Measurements from ENCODE around the gene PAQR5.

The PAQR5 gene

GRCh38 chr15:69385831-69386230 lies 87.1 kb downstream of the PAQR5 start:
- TF ChIP-seq CTCF (conservative IDR thresholded peaks at IDR 0.05; ENCODE audit: low read length), result no peak
- no peak overlapping the region for H3K4me3 ChIP-seq (ENCODE audit: low read length)
- no peak for DNase-seq (ENCODE audit: low read depth)

- no peak overlapping the region for H3K4me3 ChIP-seq (ENCODE audit: low read length)
- no peak for TF ChIP-seq CTCF (conservative IDR thresholded peaks at IDR 0.05; ENCODE audit: low read length)
- no peak for DNase-seq (ENCODE audit: low read depth)
Observed at GRCh38 chr15:69386284-69386683, 87.6 kb downstream of the PAQR5 start.

GRCh38 chr15:69388260-69388705 lies 89.6 kb downstream of the PAQR5 start:
- TF ChIP-seq CTCF (conservative IDR thresholded peaks at IDR 0.05; ENCODE audit: low read length), result no peak
- no peak overlapping the region for H3K4me3 ChIP-seq (ENCODE audit: low read length)
- DNase-seq (ENCODE audit: low read depth), result peak; percentile 27

- DNase-seq (ENCODE audit: low read depth), result no peak
- TF ChIP-seq CTCF (conservative IDR thresholded peaks at IDR 0.05; ENCODE audit: low read length), result no peak
Observed at GRCh38 chr15:69389426-69389825, 90.7 kb downstream of the PAQR5 start.

GRCh38 chr15:69390575-69390974 lies 91.9 kb downstream of the PAQR5 start:
- peak; percentile 81 for DNase-seq (ENCODE audit: low read depth)
- no peak overlapping the region for H3K4me3 ChIP-seq (ENCODE audit: low read length)
- no peak for TF ChIP-seq CTCF (conservative IDR thresholded peaks at IDR 0.05; ENCODE audit: low read length)

More at GRCh38 chr15:69389426-69389825, 90.7 kb downstream of the PAQR5 start:
- H3K4me3 ChIP-seq (ENCODE audit: low read length), result no peak overlapping the region

- H3K4me3 ChIP-seq (ENCODE audit: low read length), result no peak overlapping the region
- DNase-seq (ENCODE audit: low read depth), result no peak
- TF ChIP-seq CTCF (conservative IDR thresholded peaks at IDR 0.05; ENCODE audit: low read length), result no peak
Observed at GRCh38 chr15:69391046-69391757, 92.5 kb downstream of the PAQR5 start.

GRCh38 chr15:69392352-69392751 lies 93.6 kb downstream of the PAQR5 start:
- H3K4me3 ChIP-seq (ENCODE audit: low read length), result no peak overlapping the region
- DNase-seq (ENCODE audit: low read depth), result no peak
- TF ChIP-seq CTCF (conservative IDR thresholded peaks at IDR 0.05; ENCODE audit: low read length), result no peak
